ENCODE measurements around the gene HMCN2. TPM values are rescaled to one million over a fixed set of nuclear protein-coding genes. Genes with fewer than 3 reads are reported as not detected.

The HMCN2 gene
- total and polyA plus RNA-seq, 2 donors (not counting 1 experiment from before 2014, with no cell fraction given), result 0.01 TPM; not detected in 1

- DNase-seq, result no peak
Observed at GRCh38 chr9:130394814-130395470, 129.4 kb downstream of the HMCN2 start.

More at GRCh38 chr9:130394814-130395470, 129.4 kb downstream of the HMCN2 start:
- H3K4me3 Mint-ChIP-seq, result no peak overlapping the region
- H3K27me3 Mint-ChIP-seq, result peaks cover 5% of the 10 kb centered on the region
- Histone ChIP-seq H3K9ac (ENCODE audit: low read length) (no peak overlapping the region), H4K20me1 (ENCODE audit: control insufficient read depth, insufficient read depth, low read length, poor library complexity, severe bottlenecking) (no peaks in the 10 kb centered on the region), H3K9me3 (ENCODE audit: control extremely low read depth in 1 of 3, control insufficient read depth in 2 of 3, insufficient read depth in 1 of 3, low read length in 2 of 3) (peaks cover 0 to 8% (median 0%) of the 10 kb centered on the region in 3 donors), H2AFZ (ENCODE audit: insufficient read depth, low read depth, low read length, poor library complexity, severe bottlenecking) (no peak overlapping the region), H3K27me3 (replicated peaks in 1 of 4; ENCODE audit: control extremely low read depth in 1 of 4, control insufficient read depth in 3 of 4, insufficient read depth in 4 of 4, low read length in 3 of 4) (no peaks in the 10 kb centered on the region), H3K4me3 (ENCODE audit: control extremely low read depth in 1 of 5, extremely low read depth in 1 of 5, insufficient read depth in 1 of 5, low read depth in 2 of 5, low read length in 4 of 5) (no peak overlapping the region), H3K36me3 (replicated peaks in 1 of 2; ENCODE audit: control extremely low read depth in 1 of 2, control insufficient read depth in 1 of 2, extremely low read depth in 1 of 2, insufficient read depth in 2 of 2, low read length in 1 of 2) (no peaks in the 10 kb centered on the region), H3K4me2 (replicated peaks; ENCODE audit: low read depth, low read length, poor library complexity, severe bottlenecking) (no peak overlapping the region), H3K4me1 (ENCODE audit: control insufficient read depth in 2 of 2, insufficient read depth in 2 of 2, low read length in 2 of 2) (no peaks in the 10 kb centered on the region), H3K27ac (ENCODE audit: low read length in 2 of 2) (no peak overlapping the region), H3K79me2 (ENCODE audit: control insufficient read depth, insufficient read depth, low read length) (no peaks in the 10 kb centered on the region)
- TF ChIP-seq CTCF (IDR thresholded peaks at IDR 0.05) (no peak), EZH2 (IDR thresholded peaks at IDR 0.05; ENCODE audit: borderline replicate concordance, insufficient read depth, low read depth, low read length, poor library complexity, severe bottlenecking) (no peak)
- no peak for ATAC-seq (ENCODE audit: low read depth)
- no peaks in the 10 kb centered on the region for H3K4me1 Mint-ChIP-seq
- POLR2A ChIA-PET, result no interaction called here
- no peak overlapping the region for H3K27ac Mint-ChIP-seq
- CTCF ChIA-PET, result no interaction called here
- 91% methylated on average over 18 of the region's 23 CpGs for WGBS (ENCODE audit: insufficient coverage)
- H3K9me3 Mint-ChIP-seq (ENCODE audit: insufficient read depth), result peaks cover 2% of the 10 kb centered on the region
- intact Hi-C loops (cut with micrococcal nuclease), result no loop called here
